GM23338 (cell line): Measurements from ENCODE around the gene CENPN. TPM values are rescaled to one million over a fixed set of nuclear protein-coding genes. Genes with fewer than 3 reads are reported as not detected.

Experiments
- ATAC-seq: fragments of 200-7000 bp; cut with Tn5 transposase; 3 replicates; pipeline ENCODE4 v1.9.1; 2020
- DNase-seq: peaks from one replicate; pipeline ENCODE4 v3.0.0-alpha.2; 2015; ENCODE audit warnings: low spot score
- H2AFZ ChIP-seq: fragments of 200-600 bp; sonication (generic); 2 replicates; pipeline ENCODE4 v1.8.0; 2016; ENCODE audit warnings: antibody characterized with exemption, mild to moderate bottlenecking, moderate library complexity
- H3F3A ChIP-seq: fragments of 200-600 bp; sonication (generic); replicated peaks from 2 replicates; pipeline ENCODE4 v1.8.0; 2017; ENCODE audit warnings: antibody characterized with exemption, mixed run types, low read depth
- H3K27ac ChIP-seq: fragments of 200-600 bp; sonication (generic); 2 replicates; pipeline ENCODE4 v1.6.1; 2016; ENCODE audit warnings: low read depth
- H3K27me3 ChIP-seq: fragments of 200-600 bp; sonication (generic); 2 replicates; pipeline ENCODE4 v1.8.0; 2016; ENCODE audit warnings: mild to moderate bottlenecking, mixed run types, moderate library complexity; ENCODE audit not compliant: insufficient read depth
- H3K36me3 ChIP-seq: fragments of 200-600 bp; sonication (generic); 2 replicates; pipeline ENCODE4 v1.8.0; 2016; ENCODE audit warnings: mild to moderate bottlenecking; ENCODE audit not compliant: insufficient read depth
- H3K4me1 ChIP-seq: fragments of 200-600 bp; sonication (generic); 2 replicates; pipeline ENCODE4 v1.8.0; 2016; ENCODE audit warnings: mild to moderate bottlenecking, moderate library complexity; ENCODE audit not compliant: insufficient read depth
- H3K4me2 ChIP-seq: fragments of 200-600 bp; sonication (generic); 2 replicates; pipeline ENCODE4 v1.7.1; 2017; ENCODE audit warnings: mixed run types
- H3K4me3 ChIP-seq: fragments of 200-600 bp; sonication (generic); 2 replicates; pipeline ENCODE4 v1.6.1; 2016; ENCODE audit warnings: mixed run types
- H3K79me2 ChIP-seq: fragments of 200-600 bp; sonication (generic); replicated peaks from 2 replicates; pipeline ENCODE4 v1.8.0; 2017; ENCODE audit warnings: mild to moderate bottlenecking; ENCODE audit not compliant: insufficient read depth
- H3K9me2 ChIP-seq: fragments of 200-600 bp; sonication (generic); 2 replicates; pipeline ENCODE4 v1.8.0; 2017; ENCODE audit not compliant: insufficient read depth
- H4K20me1 ChIP-seq: fragments of 200-600 bp; sonication (generic); replicated peaks from 2 replicates; pipeline ENCODE4 v1.8.0; 2017; ENCODE audit warnings: mild to moderate bottlenecking; ENCODE audit not compliant: insufficient read depth
- H3K27ac Mint-ChIP-seq: 2 replicates; pipeline ENCODE4 v1.8.0; 2020; ENCODE audit warnings: inconsistent platforms, mild to moderate bottlenecking, moderate library complexity, mixed read lengths
- H3K27me3 Mint-ChIP-seq: 3 replicates; pipeline ENCODE4 v1.8.0; 2022; ENCODE audit warnings: low read depth, mild to moderate bottlenecking, moderate library complexity, mixed read lengths, inconsistent platforms; ENCODE audit not compliant: insufficient read depth, poor library complexity
- H3K36me3 Mint-ChIP-seq: 3 replicates; pipeline ENCODE4 v1.8.0; 2021; ENCODE audit warnings: low read depth, mild to moderate bottlenecking, inconsistent platforms, moderate library complexity, mixed read lengths
- H3K4me1 Mint-ChIP-seq: 3 replicates; pipeline ENCODE4 v1.8.0; 2020; ENCODE audit warnings: mild to moderate bottlenecking, inconsistent platforms, mixed read lengths
- H3K4me3 Mint-ChIP-seq: 3 replicates; pipeline ENCODE4 v1.8.0; 2021; ENCODE audit warnings: moderate library complexity, mild to moderate bottlenecking, inconsistent platforms, mixed read lengths
- H3K9me3 Mint-ChIP-seq: 3 replicates; pipeline ENCODE4 v1.8.0; 2020; ENCODE audit warnings: moderate library complexity, mild to moderate bottlenecking, inconsistent platforms, mixed read lengths
- CREB1 ChIP-seq: fragments of 250-450 bp; sonication (Bioruptor Pico); IDR thresholded peaks from 2 replicates; pipeline ENCODE4 v1.5.0; 2020; ENCODE audit warnings: low read depth, mild to moderate bottlenecking, moderate library complexity
- EZH2 ChIP-seq: fragments of 200-600 bp; sonication (generic); IDR thresholded peaks from one replicate; pipeline ENCODE4 v1.8.0; 2017; ENCODE audit warnings: antibody characterized with exemption, mild to moderate bottlenecking, low read depth; ENCODE audit not compliant: unreplicated experiment
- EZH2phosphoT487 ChIP-seq: fragments of 200-600 bp; sonication (generic); IDR thresholded peaks from one replicate; pipeline ENCODE4 v1.8.1; 2018; ENCODE audit warnings: antibody characterized with exemption; ENCODE audit not compliant: unreplicated experiment
- JUNB ChIP-seq: IDR thresholded peaks from one replicate; pipeline ENCODE4 v1.6.1; 2016; ENCODE audit warnings: antibody characterized with exemption; ENCODE audit not compliant: unreplicated experiment
- NANOG ChIP-seq: IDR thresholded peaks from 2 replicates; pipeline ENCODE4 v1.6.1; 2016; ENCODE audit warnings: antibody characterized with exemption, borderline replicate concordance
- POLR2AphosphoS5 ChIP-seq: IDR thresholded peaks from 2 replicates; pipeline ENCODE4 v1.6.1; 2016; ENCODE audit warnings: antibody characterized with exemption, low read depth
- STAT1 ChIP-seq: IDR thresholded peaks from one replicate; pipeline ENCODE4 v1.6.1; 2016; ENCODE audit warnings: antibody characterized with exemption; ENCODE audit not compliant: unreplicated experiment
- ZNF114 ChIP-seq: fragments of 250-450 bp; sonication (Bioruptor Pico); IDR thresholded peaks from 2 replicates; pipeline ENCODE4 v1.5.0; 2020; ENCODE audit warnings: mild to moderate bottlenecking, moderate library complexity
- ZNF331 ChIP-seq: fragments of 250-450 bp; sonication (Bioruptor Pico); IDR thresholded peaks from 2 replicates; pipeline ENCODE4 v1.5.0; 2020; ENCODE audit warnings: low read depth, mild to moderate bottlenecking, moderate library complexity
- ZNF462 ChIP-seq: fragments of 250-450 bp; sonication (Bioruptor Pico); IDR thresholded peaks from 2 replicates; pipeline ENCODE4 v1.5.0; 2020; ENCODE audit warnings: mild to moderate bottlenecking, moderate library complexity
- polyA plus RNA-seq: library from polyadenylated mRNA; unstranded; fragments of >200 nt; fragmentation: Nextera tagmentation; extraction: Ambion mirVana; gene quantifications from 2 replicates; pipeline ENCODE4 v1.2.1, GENCODE V29; 2016
- total RNA-seq: library from RNA; depleted of rRNA; stranded (reverse); fragments of >200 nt; shearing (Covaris generic); gene quantifications from 2 replicates; pipeline ENCODE4 v1.2.3, GENCODE V29; 2014
- TF ChIP-seq, protein P1 (sequence below): IDR thresholded peaks from 2 replicates; pipeline ENCODE4 v1.6.1; 2016; ENCODE audit warnings: antibody characterized with exemption
- TF ChIP-seq, protein P2 (sequence below), 2 experiments: fragments of 200-600 bp in 1 of 2; sonication (generic) in 1 of 2; conservative IDR thresholded peaks; 2 replicates each; pipeline versions ENCODE4 v1.5.1 to v1.6.1; 2016 to 2017; ENCODE audit warnings: antibody characterized with exemption in 2 of 2, low read depth in 2 of 2, mild to moderate bottlenecking in 2 of 2, moderate library complexity in 1 of 2
- TF ChIP-seq, protein P3 (sequence below): IDR thresholded peaks from one replicate; pipeline ENCODE4 v1.6.1; 2018; ENCODE audit warnings: antibody characterized with exemption; ENCODE audit not compliant: unreplicated experiment

CENPN gene
- total and polyA plus RNA-seq, 2 experiments from 2014 or later = 43.6 to 80.8 TPM

DNA sequence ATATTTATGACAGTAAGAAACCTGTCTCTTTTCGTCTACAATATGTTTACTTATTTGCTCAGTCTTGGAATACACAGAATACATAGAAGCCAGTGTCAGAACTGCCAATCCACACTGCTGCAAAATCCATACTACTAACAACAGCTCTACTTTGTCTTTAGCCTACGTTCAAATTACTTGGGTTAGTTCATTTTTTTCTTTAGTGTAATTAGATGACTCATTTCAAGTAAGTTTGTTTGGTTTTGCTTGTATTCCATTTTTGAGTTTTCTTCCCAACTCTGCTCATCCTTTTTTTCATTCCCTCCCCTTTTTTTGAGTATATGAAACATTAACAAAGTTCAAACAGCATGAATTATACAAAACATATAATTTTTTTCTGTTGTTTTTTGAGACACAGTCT, 17.2 kb upstream of the CENPN start:
- peaks cover 16% of the 10 kb centered on the region for H3K27me3 Mint-ChIP-seq
- Histone ChIP-seq H3K27ac (no peak overlapping the region), H3F3A (no peaks in the 10 kb centered on the region), H4K20me1 (peaks cover 28% of the 10 kb centered on the region), H3K4me2 (no peak overlapping the region), H3K4me1 (peaks cover 15% of the 10 kb centered on the region; the same call in 1 of the 2 replicates), H3K27me3 (peaks cover 5% of the 10 kb centered on the region; the same call in 1 of the 2 replicates), H3K4me3 (no peak overlapping the region), H2AFZ (no peak overlapping the region), H3K79me2 (peaks cover 57% of the 10 kb centered on the region), H3K36me3 (no peaks in the 10 kb centered on the region), H3K9me2 (no peaks in the 10 kb centered on the region)
- TF ChIP-seq ZNF114 (CRISPR knock-in tag) (no peak), JUNB (no peak), CREB1 (CRISPR knock-in tag) (no peak), EZH2 (no peak), ZNF331 (CRISPR knock-in tag) (no peak), POLR2AphosphoS5 (no peak), ZNF462 (CRISPR knock-in tag) (no peak), EZH2phosphoT487 (no peak), NANOG (no peak), STAT1 (no peak)
- TF ChIP-seq, protein P1, sequence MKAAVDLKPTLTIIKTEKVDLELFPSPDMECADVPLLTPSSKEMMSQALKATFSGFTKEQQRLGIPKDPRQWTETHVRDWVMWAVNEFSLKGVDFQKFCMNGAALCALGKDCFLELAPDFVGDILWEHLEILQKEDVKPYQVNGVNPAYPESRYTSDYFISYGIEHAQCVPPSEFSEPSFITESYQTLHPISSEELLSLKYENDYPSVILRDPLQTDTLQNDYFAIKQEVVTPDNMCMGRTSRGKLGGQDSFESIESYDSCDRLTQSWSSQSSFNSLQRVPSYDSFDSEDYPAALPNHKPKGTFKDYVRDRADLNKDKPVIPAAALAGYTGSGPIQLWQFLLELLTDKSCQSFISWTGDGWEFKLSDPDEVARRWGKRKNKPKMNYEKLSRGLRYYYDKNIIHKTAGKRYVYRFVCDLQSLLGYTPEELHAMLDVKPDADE = no peak
- TF ChIP-seq, protein P2, sequence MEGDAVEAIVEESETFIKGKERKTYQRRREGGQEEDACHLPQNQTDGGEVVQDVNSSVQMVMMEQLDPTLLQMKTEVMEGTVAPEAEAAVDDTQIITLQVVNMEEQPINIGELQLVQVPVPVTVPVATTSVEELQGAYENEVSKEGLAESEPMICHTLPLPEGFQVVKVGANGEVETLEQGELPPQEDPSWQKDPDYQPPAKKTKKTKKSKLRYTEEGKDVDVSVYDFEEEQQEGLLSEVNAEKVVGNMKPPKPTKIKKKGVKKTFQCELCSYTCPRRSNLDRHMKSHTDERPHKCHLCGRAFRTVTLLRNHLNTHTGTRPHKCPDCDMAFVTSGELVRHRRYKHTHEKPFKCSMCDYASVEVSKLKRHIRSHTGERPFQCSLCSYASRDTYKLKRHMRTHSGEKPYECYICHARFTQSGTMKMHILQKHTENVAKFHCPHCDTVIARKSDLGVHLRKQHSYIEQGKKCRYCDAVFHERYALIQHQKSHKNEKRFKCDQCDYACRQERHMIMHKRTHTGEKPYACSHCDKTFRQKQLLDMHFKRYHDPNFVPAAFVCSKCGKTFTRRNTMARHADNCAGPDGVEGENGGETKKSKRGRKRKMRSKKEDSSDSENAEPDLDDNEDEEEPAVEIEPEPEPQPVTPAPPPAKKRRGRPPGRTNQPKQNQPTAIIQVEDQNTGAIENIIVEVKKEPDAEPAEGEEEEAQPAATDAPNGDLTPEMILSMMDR (conservative IDR thresholded peaks at IDR 0.05; ENCODE audit: low read depth in 2 of 2) = no peak
- TF ChIP-seq, protein P3, sequence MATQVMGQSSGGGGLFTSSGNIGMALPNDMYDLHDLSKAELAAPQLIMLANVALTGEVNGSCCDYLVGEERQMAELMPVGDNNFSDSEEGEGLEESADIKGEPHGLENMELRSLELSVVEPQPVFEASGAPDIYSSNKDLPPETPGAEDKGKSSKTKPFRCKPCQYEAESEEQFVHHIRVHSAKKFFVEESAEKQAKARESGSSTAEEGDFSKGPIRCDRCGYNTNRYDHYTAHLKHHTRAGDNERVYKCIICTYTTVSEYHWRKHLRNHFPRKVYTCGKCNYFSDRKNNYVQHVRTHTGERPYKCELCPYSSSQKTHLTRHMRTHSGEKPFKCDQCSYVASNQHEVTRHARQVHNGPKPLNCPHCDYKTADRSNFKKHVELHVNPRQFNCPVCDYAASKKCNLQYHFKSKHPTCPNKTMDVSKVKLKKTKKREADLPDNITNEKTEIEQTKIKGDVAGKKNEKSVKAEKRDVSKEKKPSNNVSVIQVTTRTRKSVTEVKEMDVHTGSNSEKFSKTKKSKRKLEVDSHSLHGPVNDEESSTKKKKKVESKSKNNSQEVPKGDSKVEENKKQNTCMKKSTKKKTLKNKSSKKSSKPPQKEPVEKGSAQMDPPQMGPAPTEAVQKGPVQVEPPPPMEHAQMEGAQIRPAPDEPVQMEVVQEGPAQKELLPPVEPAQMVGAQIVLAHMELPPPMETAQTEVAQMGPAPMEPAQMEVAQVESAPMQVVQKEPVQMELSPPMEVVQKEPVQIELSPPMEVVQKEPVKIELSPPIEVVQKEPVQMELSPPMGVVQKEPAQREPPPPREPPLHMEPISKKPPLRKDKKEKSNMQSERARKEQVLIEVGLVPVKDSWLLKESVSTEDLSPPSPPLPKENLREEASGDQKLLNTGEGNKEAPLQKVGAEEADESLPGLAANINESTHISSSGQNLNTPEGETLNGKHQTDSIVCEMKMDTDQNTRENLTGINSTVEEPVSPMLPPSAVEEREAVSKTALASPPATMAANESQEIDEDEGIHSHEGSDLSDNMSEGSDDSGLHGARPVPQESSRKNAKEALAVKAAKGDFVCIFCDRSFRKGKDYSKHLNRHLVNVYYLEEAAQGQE = no peak
- no peak for ATAC-seq
- H3K4me3 Mint-ChIP-seq = no peak overlapping the region
- H3K27ac Mint-ChIP-seq = no peak overlapping the region
- H3K4me1 Mint-ChIP-seq = peaks cover 32% of the 10 kb centered on the region
- no peak for DNase-seq
- H3K9me3 Mint-ChIP-seq = no peaks in the 10 kb centered on the region
- H3K36me3 Mint-ChIP-seq = peaks cover 4% of the 10 kb centered on the region; the same call in 1 of the 3 replicates
